Transverse colon (tissue), 4 donors: ENCODE results near the gene PDE9A. TPM values are rescaled to one million over a fixed set of nuclear protein-coding genes. Genes with fewer than 3 reads are reported as not detected.

Experiments used
- DNase-seq: peaks from one replicate; pipeline ENCODE4 v3.0.0-alpha.2; 2019
- H3K27ac ChIP-seq, 4 donors: fragments of 200-600 bp; sonication (generic); 2 replicates each; pipeline ENCODE4 v1.5.1; 2016 to 2018; ENCODE audit warnings: inconsistent platforms in 4 of 4
- H3K27me3 ChIP-seq: fragments of 200-600 bp; sonication (generic); 2 replicates; pipeline ENCODE4 v1.5.1; 2017; ENCODE audit warnings: inconsistent platforms
- H3K36me3 ChIP-seq, 4 donors: fragments of 200-600 bp; sonication (generic); 2 replicates each; pipeline ENCODE4 v1.5.1; 2017 to 2019; ENCODE audit warnings: inconsistent platforms in 4 of 4
- H3K4me1 ChIP-seq, 4 donors: fragments of 200-600 bp; sonication (generic); 2 replicates each; pipeline ENCODE4 v1.5.1; 2017 to 2020; ENCODE audit warnings: inconsistent platforms in 4 of 4
- H3K4me3 ChIP-seq, 4 donors: fragments of 200-600 bp; sonication (generic); 1 replicate in 1 of 4; 2 replicates in 3 of 4; pipeline versions ENCODE4 v1.5.1 to v1.6.1; 2017 to 2019; ENCODE audit warnings: inconsistent platforms in 4 of 4
- H3K9me3 ChIP-seq, 2 donors: fragments of 200-600 bp; sonication (generic); 2 replicates each; pipeline ENCODE4 v1.5.1; 2017 to 2019; ENCODE audit warnings: inconsistent platforms in 2 of 2
- CTCF ChIP-seq, 5 experiments: fragments of 200-600 bp in 3 of 5; fragments of 450-650 bp in 2 of 5; sonication (generic) in 3 of 5; IDR thresholded peaks; 1 replicate in 2 of 5; 2 replicates in 3 of 5; pipeline ENCODE4 v1.5.1; 2016 to 2017; ENCODE audit warnings: antibody characterized with exemption in 5 of 5, inconsistent platforms in 3 of 5, mild to moderate bottlenecking in 2 of 5, moderate library complexity in 1 of 5
- EP300 ChIP-seq: sonication (generic); formaldehyde crosslinking; IDR thresholded peaks from one replicate; pipeline ENCODE4 v1.6.1; 2017; ENCODE audit warnings: antibody characterized with exemption, low read depth
- POLR2A ChIP-seq: fragments of 450-650 bp; IDR thresholded peaks from one replicate; pipeline ENCODE4 v1.6.1; 2016; ENCODE audit warnings: antibody characterized with exemption, mild to moderate bottlenecking, moderate library complexity
- POLR2AphosphoS5 ChIP-seq, 3 donors: sonication (generic); formaldehyde crosslinking; IDR thresholded peaks; one replicate each; pipeline ENCODE4 v1.6.1; 2016; ENCODE audit warnings: antibody characterized with exemption in 3 of 3
- WGBS, 2 donors: methylation state at CpG; one replicate each; pipeline ENCODE4 v1.1.5; 2018; ENCODE audit warnings: low coverage in 1 of 2; 5-methylcytosine and 5-hydroxymethylcytosine counted together
- in situ Hi-C, 4 donors: fragments of 200-750 bp; cut with MboI; loops; one replicate each; pipeline versions ENCODE4 v1.15.0 to v1.15.1; 2017; ENCODE audit warnings: low sequenced_read_pairs in 3 of 4, low pct_ligation_motif_present in 1 of 4, low pct_unique_long_range_greater_than_20kb in 1 of 4
- intact Hi-C: fragments of 100-400 bp; cut with DNase I; formaldehyde crosslinking; loops from one replicate; pipeline ENCODE4 v1.15.1; 2023; ENCODE audit warnings: low total_unique reads
- total RNA-seq, 4 donors: library from RNA; depleted of rRNA; stranded (reverse); fragments of >200 nt; gene quantifications; one replicate each; pipeline ENCODE4 v1.1.0, GENCODE V29; 2016

Gene PDE9A
- total RNA-seq, 4 donors from 2014 or later, result 65.7 to 673 (median 364) TPM

DNA sequence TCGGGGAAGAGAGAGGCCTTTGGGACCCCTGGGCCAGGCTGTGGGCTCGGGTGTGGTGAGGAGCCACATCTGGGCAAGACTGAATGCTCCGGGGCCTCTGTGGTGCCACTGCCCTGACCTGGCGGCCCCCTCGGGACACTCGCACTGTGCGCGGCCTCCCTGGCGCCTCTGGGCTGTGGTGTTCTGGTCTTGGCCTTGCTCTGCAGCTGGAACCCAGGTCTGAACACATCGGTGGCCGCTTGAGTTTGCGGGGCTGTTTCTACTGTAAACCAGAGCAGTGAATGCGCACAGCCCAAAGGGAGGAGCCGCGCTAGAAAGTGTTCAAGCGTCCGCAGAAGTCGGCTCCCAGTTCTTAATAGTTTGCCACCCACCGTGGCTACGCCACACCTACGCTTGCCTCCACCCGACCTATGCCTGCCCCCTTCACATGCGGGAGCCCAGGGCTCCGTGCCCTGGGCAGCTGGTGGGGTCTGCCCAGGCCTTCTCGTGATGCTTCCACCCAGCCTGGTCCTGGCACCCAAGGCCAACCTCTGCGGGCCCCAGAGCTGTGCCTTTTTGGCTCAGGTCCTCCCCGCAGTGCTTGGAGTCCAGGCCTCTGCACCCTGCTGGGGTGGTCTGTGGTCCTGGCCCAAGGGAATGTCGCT lies 4.4 kb downstream of the PDE9A start:
- Histone ChIP-seq H3K27ac (peak overlapping the region in 2 of 4 donors; percentile 82 to 92), H3K9me3 (no peaks in the 10 kb centered on the region), H3K27me3 (no peaks in the 10 kb centered on the region), H3K4me3 (no peak overlapping the region), H3K36me3 (no peaks in the 10 kb centered on the region), H3K4me1 (peaks cover 4 to 48% (median 32%) of the 10 kb centered on the region in 4 donors)
- in situ Hi-C loops (loop anchor here in 1 of 4 donors (10.0 kb wide), 1 partner anchor 167 kb away; no protein-coding TSS in a partner anchor), intact Hi-C loops (loop anchor here (5.0 to 10.0 kb wide), 2 partner anchors 95 to 167 kb away; no protein-coding TSS in a partner anchor)
- no peak for TF ChIP-seq POLR2A
- TF ChIP-seq CTCF (IDR thresholded peaks at IDR 0.05), result no peak
- TF ChIP-seq POLR2AphosphoS5 (IDR thresholded peaks at IDR 0.05), result no peak
- no peak for TF ChIP-seq EP300
- DNase-seq, result no peak
- 83% methylated on average over 28 of the region's 28 CpGs; no CpG with 5 or more reads in 1 of the 2 donors for WGBS, 2 donors

- no peak for DNase-seq
- peak overlapping the region in 1 of 4 donors; percentile 34 for H3K27ac ChIP-seq
- TF ChIP-seq POLR2A, result no peak
- TF ChIP-seq EP300, result no peak
- TF ChIP-seq POLR2AphosphoS5 (IDR thresholded peaks at IDR 0.05), result no peak
- TF ChIP-seq CTCF (IDR thresholded peaks at IDR 0.05), result no peak
These were observed 5.1 kb downstream of the PDE9A start for GRCh38 chr21:42658320-42659105.

DNA sequence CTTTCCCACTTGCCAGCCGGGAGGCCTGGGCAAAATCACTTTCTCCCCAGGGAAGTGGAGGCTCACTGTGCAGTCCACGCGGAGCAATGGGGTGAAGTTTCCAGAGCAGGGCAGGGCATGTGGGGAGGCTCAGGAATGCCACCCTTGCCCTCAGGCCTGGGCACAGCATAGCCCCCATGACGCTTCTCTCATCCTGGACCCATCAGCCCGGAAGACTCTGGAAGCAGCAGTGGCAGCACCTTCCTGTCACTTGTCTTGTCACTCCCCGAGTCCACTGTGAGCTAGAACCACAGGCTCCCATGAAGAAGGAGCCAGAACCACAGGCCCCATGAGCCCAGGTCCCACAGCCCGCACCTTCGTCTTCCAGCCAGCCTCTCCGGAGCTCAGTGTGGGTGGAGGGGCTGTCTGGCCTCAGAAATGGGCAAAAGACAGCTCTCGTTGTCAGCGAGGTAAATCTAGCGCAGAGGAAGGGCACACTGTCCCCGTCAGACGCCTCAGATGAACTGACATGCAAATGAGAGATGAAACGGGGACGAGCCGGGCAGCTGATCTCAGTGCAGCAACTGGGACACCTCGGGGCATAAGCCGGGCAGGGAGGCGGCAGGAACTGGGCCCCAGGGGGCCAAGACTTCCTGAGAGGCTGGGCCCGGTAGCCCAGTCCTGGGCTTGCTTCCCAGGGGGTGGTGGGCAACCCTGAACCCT lies 6.1 kb downstream of the PDE9A start:
- Histone ChIP-seq H3K9me3 (no peaks in the 10 kb centered on the region), H3K27me3 (no peaks in the 10 kb centered on the region), H3K27ac (peak overlapping the region in 2 of 4 donors; percentile 1 to 21), H3K4me3 (no peak overlapping the region), H3K36me3 (no peaks in the 10 kb centered on the region), H3K4me1 (peaks cover 4 to 36% (median 26%) of the 10 kb centered on the region in 4 donors)
- WGBS, 2 donors, result 84% methylated on average over 21 of the region's 21 CpGs; no CpG with 5 or more reads in 1 of the 2 donors
- TF ChIP-seq CTCF (IDR thresholded peaks at IDR 0.05) (no peak), POLR2A (no peak), EP300 (no peak), POLR2AphosphoS5 (IDR thresholded peaks at IDR 0.05) (no peak)
- in situ Hi-C loops (loop anchor here in 1 of 4 donors (10.0 kb wide), 1 partner anchor 165 kb away; no protein-coding TSS in a partner anchor), intact Hi-C loops (loop anchor here (5.0 to 10.0 kb wide), 2 partner anchors 93 to 165 kb away; no protein-coding TSS in a partner anchor)
- DNase-seq, result no peak

More at GRCh38 chr21:42658320-42659105, 5.1 kb downstream of the PDE9A start:
- intact Hi-C loops (loop anchor here (5.0 to 10.0 kb wide), 2 partner anchors 94 to 166 kb away; no protein-coding TSS in a partner anchor), in situ Hi-C loops (loop anchor here in 1 of 4 donors (10.0 kb wide), 1 partner anchor 166 kb away; no protein-coding TSS in a partner anchor)
- 82 to 95% methylated on average over 10 to 16 of the region's 16 CpGs for WGBS, 2 donors
- Histone ChIP-seq H3K27me3 (no peaks in the 10 kb centered on the region), H3K36me3 (no peaks in the 10 kb centered on the region), H3K4me3 (no peak overlapping the region), H3K9me3 (no peaks in the 10 kb centered on the region), H3K4me1 (peaks cover 4 to 43% (median 28%) of the 10 kb centered on the region in 4 donors)
